Vagina (tissue), 2 donors: ENCODE data around the gene COL18A1. TPM values are rescaled to one million over a fixed set of nuclear protein-coding genes. Genes with fewer than 3 reads are reported as not detected.
A peak's percentile ranks its signal among the peaks of the same experiment; 100 is the strongest.

Source experiments
- DNase-seq, 2 donors: peaks; one replicate each; pipeline ENCODE4 v3.0.0-alpha.2; 2017; ENCODE audit errors: extremely low spot score in 2 of 2
- H3K27ac ChIP-seq: fragments of 200-600 bp; sonication (generic); one replicate; pipeline ENCODE4 v1.5.1; 2019
- H3K27me3 ChIP-seq: fragments of 200-600 bp; sonication (generic); one replicate; pipeline ENCODE4 v1.5.1; 2019
- H3K36me3 ChIP-seq, 2 donors: fragments of 200-600 bp; sonication (generic); one replicate each; pipeline ENCODE4 v1.5.1; 2017 to 2019
- H3K4me1 ChIP-seq: fragments of 200-600 bp; sonication (generic); one replicate; pipeline ENCODE4 v1.5.1; 2019
- H3K4me3 ChIP-seq, 2 donors: fragments of 200-600 bp; sonication (generic); 1 replicate in 1 of 2; 2 replicates in 1 of 2; pipeline ENCODE4 v1.5.1; 2016 to 2019
- H3K9me3 ChIP-seq: fragments of 200-600 bp; sonication (generic); one replicate; pipeline ENCODE4 v1.5.1; 2019
- CTCF ChIP-seq, 3 experiments: fragments of 450-650 bp in 2 of 3; fragments of 200-600 bp in 1 of 3; sonication (generic) in 1 of 3; IDR thresholded peaks; one replicate each; pipeline ENCODE4 v1.5.1; 2017 to 2019; ENCODE audit warnings: antibody characterized with exemption in 3 of 3, mild to moderate bottlenecking in 2 of 3, moderate library complexity in 2 of 3
- POLR2A ChIP-seq, 2 donors: fragments of 450-650 bp; IDR thresholded peaks; one replicate each; pipeline ENCODE4 v1.6.1; 2017; ENCODE audit warnings: antibody characterized with exemption in 2 of 2, mild to moderate bottlenecking in 2 of 2, moderate library complexity in 2 of 2
- POLR2AphosphoS5 ChIP-seq, 2 donors: sonication (generic); formaldehyde crosslinking; IDR thresholded peaks; one replicate each; pipeline ENCODE4 v1.9.0; 2017; ENCODE audit warnings: antibody characterized with exemption in 2 of 2, mild to moderate bottlenecking in 2 of 2, low read depth in 1 of 2; ENCODE audit not compliant: insufficient read depth in 1 of 2
- intact Hi-C: fragments of 100-400 bp; cut with DNase I; formaldehyde crosslinking; loops from one replicate; pipeline ENCODE4 v1.15.1; 2023
- total RNA-seq: library from RNA; depleted of rRNA; stranded (reverse); fragments of >200 nt; gene quantifications from one replicate; pipeline ENCODE4 v1.2.3, GENCODE V29; 2016

COL18A1 gene
- total RNA-seq, 1 donor from 2014 or later, result 86.7 TPM

GRCh38 chr21:45457161-45457831 is 52.3 kb downstream of the COL18A1 start:
- no peaks in the 10 kb centered on the region for H3K9me3 ChIP-seq
- no peak overlapping the region for H3K27ac ChIP-seq
- peaks cover 46% of the 10 kb centered on the region for H3K4me1 ChIP-seq
- no peak for DNase-seq
- peak overlapping the region in 1 of 2 donors; percentile 33 for H3K4me3 ChIP-seq
- no peaks in the 10 kb centered on the region for H3K27me3 ChIP-seq
- H3K36me3 ChIP-seq, result no peaks in the 10 kb centered on the region
- intact Hi-C loops, result no loop called here
- TF ChIP-seq CTCF (IDR thresholded peaks at IDR 0.05), result no peak

GRCh38 chr21:45457832-45458172 is 52.8 kb downstream of the COL18A1 start:
- no peak overlapping the region for H3K27ac ChIP-seq
- no peaks in the 10 kb centered on the region for H3K27me3 ChIP-seq
- DNase-seq, result no peak
- no peaks in the 10 kb centered on the region for H3K9me3 ChIP-seq
- intact Hi-C loops, result no loop called here
- TF ChIP-seq CTCF (IDR thresholded peaks at IDR 0.05), result no peak
- TF ChIP-seq POLR2AphosphoS5 (IDR thresholded peaks at IDR 0.05; ENCODE audit: insufficient read depth in 1 of 2, low read depth in 1 of 2), result no peak
- no peak for TF ChIP-seq POLR2A (IDR thresholded peaks at IDR 0.05)
- H3K36me3 ChIP-seq, result no peaks in the 10 kb centered on the region
- H3K4me1 ChIP-seq, result peaks cover 46% of the 10 kb centered on the region
- H3K4me3 ChIP-seq, result no peak overlapping the region

GRCh38 chr21:45458281-45459170 is 53.6 kb downstream of the COL18A1 start:
- peaks cover 41% of the 10 kb centered on the region for H3K4me1 ChIP-seq
- H3K9me3 ChIP-seq, result no peaks in the 10 kb centered on the region
- DNase-seq, result no peak
- TF ChIP-seq POLR2AphosphoS5 (IDR thresholded peaks at IDR 0.05; ENCODE audit: insufficient read depth in 1 of 2, low read depth in 1 of 2) (no peak), POLR2A (IDR thresholded peaks at IDR 0.05) (no peak), CTCF (IDR thresholded peaks at IDR 0.05) (no peak)
- H3K36me3 ChIP-seq, result no peaks in the 10 kb centered on the region
- no peaks in the 10 kb centered on the region for H3K27me3 ChIP-seq
- intact Hi-C loops, result no loop called here
- no peak overlapping the region for H3K27ac ChIP-seq
- no peak overlapping the region for H3K4me3 ChIP-seq

- Histone ChIP-seq H3K9me3 (no peaks in the 10 kb centered on the region), H3K4me3 (no peak overlapping the region), H3K27me3 (no peaks in the 10 kb centered on the region), H3K36me3 (no peaks in the 10 kb centered on the region), H3K4me1 (peaks cover 33% of the 10 kb centered on the region), H3K27ac (no peak overlapping the region)
- no peak for DNase-seq
- intact Hi-C loops, result no loop called here
- TF ChIP-seq CTCF (IDR thresholded peaks at IDR 0.05), result no peak
- no peak for TF ChIP-seq POLR2AphosphoS5 (IDR thresholded peaks at IDR 0.05; ENCODE audit: insufficient read depth in 1 of 2, low read depth in 1 of 2)
These were observed 54.4 kb downstream of the COL18A1 start for GRCh38 chr21:45459171-45460010.
